GM12874 (cell line): ENCODE results near the gene ATP2A1.

Experiments
- CTCF ChIP-seq: IDR thresholded peaks from 2 replicates; pipeline ENCODE4 v1.5.1; 2011; ENCODE audit warnings: low read depth, mild to moderate bottlenecking, control low read depth, low read length, moderate library complexity; ENCODE audit not compliant: insufficient read depth

ATP2A1 gene

DNA sequence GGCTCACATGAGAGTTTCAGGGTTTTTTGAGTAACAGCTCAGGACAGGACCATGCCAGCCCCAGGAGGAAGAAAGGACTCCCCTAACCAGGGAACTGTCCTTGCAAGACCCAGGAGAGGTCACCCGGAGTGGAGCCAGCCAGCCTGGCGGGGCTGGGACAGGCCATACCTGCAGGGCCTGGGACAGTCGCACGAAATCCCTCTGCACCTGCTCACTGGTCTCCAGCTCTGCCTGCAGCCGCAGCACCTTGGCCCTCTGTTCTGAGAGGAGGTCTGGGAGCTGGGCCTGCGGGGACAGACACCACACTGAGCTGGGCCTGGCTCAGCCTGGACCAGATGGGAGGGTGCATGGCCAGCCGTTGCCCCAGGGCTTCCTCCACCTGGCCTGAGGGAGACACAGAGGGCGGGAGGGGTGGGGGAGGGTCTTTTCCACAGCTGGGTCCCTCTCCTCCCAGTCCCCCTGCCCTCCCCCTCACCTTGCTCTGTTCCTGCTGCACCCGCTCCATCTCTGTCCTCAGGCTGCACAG, 27.0 kb downstream of the ATP2A1 start:
- no peak for TF ChIP-seq CTCF

DNA sequence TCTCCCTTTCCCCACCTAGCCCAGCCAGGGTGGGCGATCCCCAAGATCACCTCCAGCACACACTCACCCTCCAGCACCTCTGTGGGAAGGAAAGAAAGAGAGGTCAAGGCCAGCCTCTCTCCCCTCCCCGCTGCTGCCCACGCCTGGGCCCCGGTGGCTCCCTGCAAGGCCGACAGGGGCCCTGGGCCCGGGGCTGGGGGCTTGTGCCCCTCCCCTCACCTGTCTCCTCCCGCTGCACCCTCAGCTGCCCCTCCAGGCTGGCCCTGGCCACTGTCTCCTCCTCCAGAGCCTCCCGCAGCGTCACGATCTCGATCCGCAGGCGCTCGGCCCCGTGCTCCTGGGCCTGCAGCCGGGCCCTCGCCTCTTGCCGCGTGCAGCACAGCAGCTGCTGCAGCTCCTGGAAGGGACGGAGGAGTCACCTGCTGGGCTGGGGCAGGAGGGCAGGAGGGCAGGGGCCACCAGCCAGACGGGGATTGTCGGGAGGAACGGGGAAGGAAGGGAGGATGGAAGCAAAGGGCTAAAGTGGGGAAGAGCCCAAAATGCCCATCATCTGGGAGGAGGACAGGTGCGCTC, 27.6 kb downstream of the ATP2A1 start:
- TF ChIP-seq CTCF = no peak

- no peak for TF ChIP-seq CTCF
Measured at GRCh38 chr16:28910086-28911031, 32.1 kb downstream of the ATP2A1 start.

DNA sequence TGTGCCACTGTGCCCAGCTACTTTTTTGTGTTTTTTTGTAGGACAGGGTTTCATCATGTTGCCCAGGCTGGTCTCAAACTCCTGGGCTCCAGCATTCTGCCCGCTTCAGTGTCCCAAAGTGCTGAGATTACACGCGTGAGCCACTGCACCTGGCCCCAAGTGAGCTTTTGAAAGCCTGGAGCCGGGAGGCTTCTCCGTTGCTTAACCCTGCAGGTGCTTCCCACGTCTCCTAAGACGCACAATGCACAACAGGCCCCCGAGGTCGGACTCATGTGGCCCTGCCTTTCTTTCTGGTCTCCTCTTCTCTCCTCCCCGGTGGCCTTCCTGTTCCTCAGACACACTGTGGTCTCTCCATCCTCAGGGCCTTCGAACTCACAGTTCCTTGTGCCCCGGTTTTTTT, 34.3 kb downstream of the ATP2A1 start:
- no peak for TF ChIP-seq CTCF

GRCh38 chr16:28913946-28914724, 35.8 kb downstream of the ATP2A1 start:
- no peak for TF ChIP-seq CTCF

DNA sequence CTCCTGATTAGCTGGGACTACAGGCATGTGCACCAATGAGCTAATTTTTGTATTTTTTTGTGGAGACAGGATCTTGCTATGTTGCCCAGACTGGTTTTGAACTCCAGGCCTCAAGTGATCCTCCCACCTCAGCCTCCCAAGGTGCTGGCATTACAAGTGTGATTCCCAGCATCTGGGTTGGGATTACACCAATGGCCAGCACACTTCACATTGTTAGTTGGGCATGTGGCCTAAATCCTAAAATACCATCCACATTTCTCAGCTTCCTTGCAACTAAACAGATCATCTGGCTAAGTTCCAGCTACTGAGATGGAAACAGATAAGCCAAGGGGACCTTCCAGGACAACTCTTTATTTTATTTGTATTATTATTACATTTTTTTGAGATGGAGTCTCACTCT, 36.9 kb downstream of the ATP2A1 start:
- TF ChIP-seq CTCF = no peak

GRCh38 chr16:28917095-28917494, 38.8 kb downstream of the ATP2A1 start:
- no peak for TF ChIP-seq CTCF
